NCI-H774 (cell line): ENCODE results near the gene MMP10.

Source experiments
- DNase-seq: peaks from one replicate; lab custom pipeline; 2025; lab: John Stamatoyannopoulos, UW

The MMP10 gene

GRCh38 chr11:102780491-102780918 is at the start of gene MMP10:
MMP10 (minus strand) TSS chr11:102780628; CDS start chr11:102780591, 37 bp downstream.
- DNase-seq, result peak; percentile 42

GRCh38 chr11:102829316-102830000 is 49.0 kb upstream of the MMP10 start:
- no peak for DNase-seq

GRCh38 chr11:102824556-102824955 is 44.1 kb upstream of the MMP10 start:
- no peak for DNase-seq

GRCh38 chr11:102819491-102819890 is 39.1 kb upstream of the MMP10 start:
- no peak for DNase-seq

GRCh38 chr11:102813484-102813883 is 33.1 kb upstream of the MMP10 start:
- DNase-seq, result no peak

- DNase-seq, result no peak
Measured at GRCh38 chr11:102812188-102812587, 31.8 kb upstream of the MMP10 start.

- peak; percentile 15 for DNase-seq
Measured at GRCh38 chr11:102810950-102811660, 30.7 kb upstream of the MMP10 start.

GRCh38 chr11:102809971-102810370 is 29.5 kb upstream of the MMP10 start:
- DNase-seq, result no peak

GRCh38 chr11:102807921-102808320 is 27.5 kb upstream of the MMP10 start:
- DNase-seq, result no peak

GRCh38 chr11:102806296-102806695 is 25.9 kb upstream of the MMP10 start:
- no peak for DNase-seq

- no peak for DNase-seq
Measured at GRCh38 chr11:102802341-102802740, 21.9 kb upstream of the MMP10 start.

- DNase-seq, result no peak
Measured at GRCh38 chr11:102800767-102801166, 20.3 kb upstream of the MMP10 start.

GRCh38 chr11:102799681-102800340 is 19.4 kb upstream of the MMP10 start:
- DNase-seq, result no peak

- no peak for DNase-seq
Measured at GRCh38 chr11:102798012-102798746, 17.8 kb upstream of the MMP10 start, which contains the start of gene MMP1. MMP1 (minus strand) TSS chr11:102798160; CDS start chr11:102798092, 68 bp downstream.

- DNase-seq, result no peak
Measured at GRCh38 chr11:102794382-102794781, 14.0 kb upstream of the MMP10 start.

GRCh38 chr11:102793677-102794290 is 13.4 kb upstream of the MMP10 start:
- no peak for DNase-seq

- DNase-seq, result no peak
Measured at GRCh38 chr11:102792604-102793003, 12.2 kb upstream of the MMP10 start.

- no peak for DNase-seq
Measured at GRCh38 chr11:102791271-102792036, 11.0 kb upstream of the MMP10 start.

- DNase-seq, result no peak
Measured at GRCh38 chr11:102788334-102788995, 8.0 kb upstream of the MMP10 start.

GRCh38 chr11:102784380-102784779 is 4.0 kb upstream of the MMP10 start:
- no peak for DNase-seq
